HG03045 (cell line): ENCODE data around the gene CHCHD6.

Experiments used
- ATAC-seq: cut with Tn5 transposase; IDR thresholded peaks from one replicate; pipeline ENCODE4 v1.9.1; 2021; ENCODE audit warnings: mild to moderate bottlenecking, moderate library complexity; ENCODE audit not compliant: unreplicated experiment

Gene CHCHD6

DNA sequence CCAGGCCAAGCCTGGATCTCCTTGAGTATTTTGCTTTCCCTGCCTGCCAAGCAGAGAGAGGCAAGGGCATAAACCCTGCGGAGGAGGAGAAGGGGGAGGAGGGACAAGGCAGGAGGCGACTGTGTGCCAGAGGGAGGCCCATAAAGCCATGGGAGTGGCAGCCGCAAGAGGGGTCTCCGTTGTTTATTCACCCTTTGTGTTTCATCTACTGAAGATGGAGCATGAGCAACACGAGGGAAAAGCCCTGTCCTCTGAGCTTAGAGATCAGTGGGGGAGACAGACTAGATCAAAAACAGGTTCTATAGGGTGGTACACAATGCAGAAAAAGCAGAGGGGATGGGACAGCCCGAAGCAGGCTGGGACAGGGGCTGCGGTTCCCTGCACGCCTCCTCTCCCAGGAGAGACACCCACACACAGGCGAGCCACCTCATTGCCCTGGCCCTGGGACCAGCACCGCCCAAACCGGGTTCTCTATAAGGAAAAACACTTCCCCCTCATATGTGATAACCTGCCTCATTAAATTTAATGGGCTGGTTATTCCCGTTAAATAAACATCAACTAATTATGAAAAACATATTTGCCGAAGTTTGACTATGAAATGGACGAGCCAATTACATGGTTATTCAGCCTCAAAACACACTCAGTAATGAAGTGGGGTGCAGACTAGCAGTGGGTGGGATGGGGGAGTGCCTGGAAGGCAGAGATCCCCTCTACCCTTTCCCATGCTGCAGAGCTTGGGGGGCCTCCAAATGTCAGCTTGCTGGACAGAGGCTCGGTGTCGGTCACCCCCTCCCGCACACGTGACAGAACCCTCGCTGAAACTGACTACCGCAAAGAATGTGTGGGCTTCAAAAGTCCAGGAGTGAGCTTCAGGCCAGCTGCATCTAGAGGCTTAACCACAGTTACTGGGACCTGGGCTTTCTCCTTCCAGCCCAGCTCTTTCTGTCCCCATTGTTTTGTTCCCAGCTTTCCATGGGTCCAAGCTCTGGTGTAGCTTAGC is 264.7 kb downstream of the CHCHD6 start:
- no peak for ATAC-seq

DNA sequence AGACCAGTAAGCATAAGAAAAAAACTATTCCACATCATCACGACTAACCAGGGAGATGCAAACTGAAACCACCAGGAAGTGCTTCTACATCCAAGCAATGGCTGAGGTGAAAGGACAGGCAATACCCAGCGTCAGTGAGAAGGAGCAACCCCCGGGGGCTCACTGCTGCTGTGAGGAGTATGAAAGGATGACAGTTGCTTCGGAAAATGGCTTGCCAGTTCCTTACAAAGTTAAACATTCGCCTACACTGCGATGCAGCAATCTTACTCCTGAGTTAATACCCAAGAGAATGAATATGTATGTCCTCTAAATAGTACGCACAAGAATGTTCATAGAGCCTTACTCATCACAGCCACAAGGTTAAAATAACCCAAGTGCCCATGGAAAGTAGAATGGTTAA is 265.5 kb downstream of the CHCHD6 start:
- ATAC-seq = no peak

DNA sequence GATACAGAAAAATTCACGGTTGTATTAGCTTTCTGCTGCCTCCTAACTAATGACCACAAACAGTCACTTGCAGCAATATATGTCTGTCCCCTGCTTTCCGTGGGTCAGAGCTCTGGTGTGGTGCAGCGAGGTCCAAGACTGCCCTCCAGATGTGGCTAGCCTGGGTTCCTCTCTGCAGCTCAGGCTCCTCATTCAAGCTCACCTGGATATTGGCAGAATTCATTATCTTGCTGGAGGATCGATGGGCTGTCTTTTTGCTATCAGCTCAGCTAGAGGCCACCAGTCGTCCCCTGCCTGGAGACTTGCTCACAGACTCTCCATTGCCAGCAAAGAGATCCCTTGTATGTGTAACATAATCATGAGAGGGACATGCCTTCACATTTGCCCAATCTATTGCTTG is 266.1 kb downstream of the CHCHD6 start:
- no peak for ATAC-seq

DNA sequence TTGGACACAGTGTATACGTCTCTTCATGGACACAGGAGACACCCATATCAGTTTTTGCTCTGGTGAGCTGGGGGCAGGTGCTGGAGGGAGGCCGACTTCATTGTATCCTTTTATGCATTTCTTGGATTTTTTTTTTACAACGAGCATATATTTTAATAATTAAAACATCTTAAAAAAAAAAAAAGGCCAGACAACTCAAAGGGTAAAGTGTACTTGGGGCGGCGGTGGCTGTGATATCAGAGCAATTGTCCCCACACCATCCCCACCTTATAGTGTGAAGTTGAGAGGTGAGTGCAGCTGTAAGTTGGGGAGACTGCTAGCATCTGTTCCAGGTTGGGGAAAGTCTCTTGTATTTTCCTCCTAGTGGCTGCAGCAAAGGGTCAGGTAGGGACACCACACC is 266.9 kb downstream of the CHCHD6 start:
- no peak for ATAC-seq

DNA sequence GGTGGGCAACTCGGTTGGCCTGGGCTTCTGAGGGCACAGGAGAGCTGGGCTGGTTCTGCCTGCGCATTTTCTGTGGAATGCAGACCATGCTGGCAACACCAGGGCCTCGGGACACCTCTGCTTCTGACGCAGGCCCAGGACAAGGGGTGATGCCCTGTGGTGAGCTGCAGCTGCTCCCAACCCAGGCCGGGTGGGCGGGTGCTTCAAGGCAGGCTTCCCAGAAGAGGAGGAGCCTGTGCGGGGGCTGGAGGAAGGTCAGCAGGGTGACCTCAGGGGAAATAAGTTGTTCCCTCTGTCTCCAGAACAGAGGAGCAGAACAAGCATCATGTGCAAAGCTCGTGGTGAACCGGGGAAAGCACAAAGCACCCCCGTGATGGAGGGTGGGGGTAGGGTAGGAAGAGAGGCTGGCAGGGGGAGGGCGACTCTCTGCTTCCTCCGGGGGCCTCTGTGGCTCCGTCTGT is 267.9 kb downstream of the CHCHD6 start:
- ATAC-seq = peak; percentile 70

DNA sequence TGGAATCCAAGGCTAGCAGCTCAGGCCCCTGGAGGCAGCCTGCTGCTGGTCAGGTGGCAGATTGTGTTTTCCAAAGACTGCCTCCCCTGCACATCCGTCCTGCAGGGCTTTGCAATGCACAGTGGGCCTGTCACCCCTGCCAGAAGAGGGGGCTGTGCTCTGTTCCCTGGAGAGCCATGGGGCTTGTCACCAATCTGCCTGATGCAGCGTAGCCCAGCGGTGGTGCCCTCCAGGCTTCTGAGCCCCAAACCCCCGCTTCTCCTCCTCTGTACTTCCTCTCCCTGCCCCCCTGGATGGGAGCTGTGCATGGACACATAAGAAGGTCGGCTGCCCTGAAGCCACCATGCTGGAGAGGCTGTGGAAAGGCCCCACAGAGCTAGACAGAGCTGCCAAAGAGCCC is 268.8 kb downstream of the CHCHD6 start:
- no peak for ATAC-seq

DNA sequence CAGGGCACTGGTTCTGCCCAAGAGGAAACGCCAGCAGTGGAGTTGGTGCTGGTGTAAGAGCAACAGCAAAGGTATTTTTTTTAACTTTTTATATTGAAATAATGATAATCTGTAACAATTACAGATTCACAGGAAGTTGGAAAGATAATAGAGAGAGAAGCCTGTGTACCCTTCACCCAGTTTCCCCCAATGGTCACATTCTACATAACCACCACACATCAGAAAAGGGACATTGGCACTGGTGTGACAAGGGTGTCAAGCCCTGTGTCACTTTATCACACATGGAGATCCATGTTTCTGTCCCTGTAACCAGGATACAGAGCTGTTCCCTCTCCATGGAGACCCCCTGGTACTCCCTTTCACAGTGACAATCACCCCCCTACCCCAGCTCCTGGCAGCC is 269.8 kb downstream of the CHCHD6 start:
- ATAC-seq = no peak

DNA sequence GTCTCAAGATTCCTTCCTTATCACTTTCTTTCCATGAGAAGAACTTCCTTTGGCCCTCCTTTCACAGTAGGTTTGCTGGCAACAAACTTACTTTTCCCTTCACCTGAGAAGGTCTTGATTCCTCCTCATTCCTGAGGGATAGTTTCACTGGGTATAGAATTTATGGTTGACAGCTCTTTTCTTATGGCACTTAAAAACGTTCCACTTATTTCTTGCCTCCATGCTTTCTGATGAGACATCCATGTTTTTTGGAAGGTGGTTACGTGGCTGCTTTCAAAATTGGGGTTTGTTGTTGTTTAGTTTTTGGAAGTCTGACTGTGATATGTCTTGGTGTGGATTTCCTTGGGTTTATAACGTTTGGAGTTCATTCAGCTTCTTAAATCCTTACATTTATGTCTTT is 270.7 kb downstream of the CHCHD6 start:
- no peak for ATAC-seq

DNA sequence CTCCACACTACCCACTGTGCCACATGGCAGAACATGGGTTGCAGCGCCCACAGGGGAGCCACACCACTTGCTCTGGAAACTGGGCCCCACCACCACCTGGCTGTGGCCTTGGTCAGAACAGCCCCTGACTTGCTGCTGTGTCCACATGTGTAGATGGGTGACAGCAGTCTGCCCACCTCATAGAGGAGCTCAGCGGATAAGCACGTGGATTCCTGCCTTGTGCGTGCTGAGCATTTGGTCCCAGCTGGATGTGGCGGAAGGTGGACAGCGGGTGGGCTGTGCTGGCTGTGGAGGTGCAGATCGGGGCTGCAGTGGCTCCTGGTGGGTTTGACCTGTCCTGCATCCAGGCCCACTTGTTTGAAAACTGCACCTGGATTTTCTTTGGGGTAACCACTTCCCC is 272.9 kb downstream of the CHCHD6 start:
- ATAC-seq = no peak

DNA sequence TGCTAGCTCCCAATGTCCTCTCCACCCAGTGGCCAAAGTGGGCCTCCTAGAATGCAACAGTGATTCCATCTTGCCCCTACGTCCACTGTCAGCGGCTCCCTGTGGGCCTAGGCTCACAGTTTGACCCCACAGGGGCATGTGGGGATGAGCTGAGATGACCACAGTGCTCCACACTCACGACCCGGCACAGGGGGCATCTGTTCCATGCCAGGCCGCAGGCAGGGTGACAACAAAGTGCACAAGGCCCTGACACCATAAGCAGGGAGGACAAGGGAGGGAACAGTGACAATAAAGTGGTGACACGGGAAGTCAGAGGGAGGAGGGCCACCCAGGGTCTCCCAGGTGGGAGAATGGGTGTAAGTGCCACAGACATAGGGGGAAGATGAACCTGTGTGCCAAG is 273.8 kb downstream of the CHCHD6 start:
- no peak for ATAC-seq

DNA sequence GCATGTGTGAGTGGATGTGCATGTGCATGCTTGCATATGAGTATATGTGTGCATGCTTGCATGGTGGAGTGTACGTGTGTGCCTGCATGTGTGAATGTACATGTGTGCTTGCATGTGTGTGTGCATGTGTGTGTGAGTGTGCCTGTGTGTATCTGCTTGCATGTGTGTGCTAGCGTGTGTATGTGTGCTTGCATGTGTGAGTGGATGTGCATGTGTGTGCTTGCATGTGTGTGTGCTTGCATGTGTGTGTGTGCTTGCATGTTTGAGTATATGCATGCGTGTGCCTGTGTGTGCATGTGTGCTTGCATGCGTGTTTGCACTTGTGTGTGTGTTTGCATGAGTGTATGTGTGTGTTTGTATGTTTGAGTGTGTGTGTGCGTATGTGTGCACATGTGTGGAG is 274.3 kb downstream of the CHCHD6 start:
- ATAC-seq = no peak

DNA sequence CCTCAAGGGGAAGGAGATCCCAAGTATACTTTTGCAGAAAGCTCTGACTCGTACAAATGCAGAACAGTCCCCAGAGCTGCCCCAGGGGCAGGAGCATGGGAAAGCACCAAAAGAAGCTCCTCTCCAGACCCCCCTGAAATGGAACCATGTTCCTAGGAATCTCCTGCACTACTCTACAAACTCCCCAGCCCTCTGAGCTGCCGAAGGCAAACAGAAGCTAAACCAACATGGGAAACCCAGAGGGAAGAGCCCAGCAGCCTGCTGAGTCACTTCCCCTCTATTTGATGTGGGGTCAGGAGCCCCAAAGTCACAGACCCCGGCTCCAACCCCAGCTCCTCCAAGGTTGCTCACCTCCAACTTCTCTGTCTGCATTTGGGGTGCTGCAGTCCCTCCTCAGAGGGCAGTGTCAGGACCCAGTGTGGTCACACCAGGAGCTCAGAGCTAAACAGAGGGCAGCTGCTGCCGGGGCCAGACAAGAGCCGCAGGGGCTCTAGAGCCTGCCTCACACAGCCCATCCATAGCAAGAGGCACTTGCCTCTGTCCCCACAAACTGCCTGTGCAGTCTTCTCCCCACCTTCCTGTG is 275.1 kb downstream of the CHCHD6 start:
- ATAC-seq = no peak

DNA sequence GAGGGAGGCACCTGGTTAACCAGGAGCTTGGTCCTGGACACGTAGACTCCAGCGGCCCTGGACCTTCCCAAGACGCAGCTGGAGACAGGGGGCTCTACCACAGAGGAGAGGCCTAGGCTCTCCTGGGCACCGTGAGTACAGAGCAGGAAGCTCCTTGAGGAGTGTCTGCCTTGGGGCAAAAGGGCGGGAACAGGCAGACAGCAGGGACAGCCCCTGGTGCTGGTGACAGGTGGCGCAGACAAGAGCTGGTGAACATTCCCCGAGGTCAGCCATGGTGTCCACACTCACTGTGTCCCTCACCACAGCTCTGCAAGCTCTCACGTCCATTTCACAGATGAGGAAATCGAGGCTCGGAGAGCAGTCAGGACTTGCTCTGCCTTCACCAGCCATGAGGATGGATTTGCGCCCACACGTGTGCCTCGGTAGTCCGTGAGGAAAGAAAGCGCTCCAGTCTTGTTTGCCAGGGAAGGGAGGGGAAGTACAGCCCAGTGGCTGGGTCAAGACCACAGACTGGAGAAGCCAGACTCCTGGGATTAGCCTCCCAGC is 276.3 kb downstream of the CHCHD6 start:
- no peak for ATAC-seq

DNA sequence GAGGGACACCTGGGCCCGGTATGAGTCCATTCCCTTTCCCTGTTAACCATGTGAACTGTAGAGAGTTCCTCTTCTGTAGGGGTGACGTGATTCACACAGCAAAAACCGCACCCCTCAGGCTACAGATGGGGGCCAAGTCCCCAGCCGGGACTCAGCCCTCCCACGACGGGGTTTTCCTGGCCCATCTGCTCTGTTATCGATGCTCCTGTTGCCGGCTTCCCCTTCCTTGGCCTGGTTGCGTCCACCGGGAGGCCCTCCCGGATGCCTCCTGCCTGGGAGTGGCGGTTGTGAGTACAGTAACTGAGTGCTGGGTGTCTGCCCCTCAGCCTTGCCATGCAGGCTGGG is 278.1 kb downstream of the CHCHD6 start:
- peak; percentile 36 for ATAC-seq

DNA sequence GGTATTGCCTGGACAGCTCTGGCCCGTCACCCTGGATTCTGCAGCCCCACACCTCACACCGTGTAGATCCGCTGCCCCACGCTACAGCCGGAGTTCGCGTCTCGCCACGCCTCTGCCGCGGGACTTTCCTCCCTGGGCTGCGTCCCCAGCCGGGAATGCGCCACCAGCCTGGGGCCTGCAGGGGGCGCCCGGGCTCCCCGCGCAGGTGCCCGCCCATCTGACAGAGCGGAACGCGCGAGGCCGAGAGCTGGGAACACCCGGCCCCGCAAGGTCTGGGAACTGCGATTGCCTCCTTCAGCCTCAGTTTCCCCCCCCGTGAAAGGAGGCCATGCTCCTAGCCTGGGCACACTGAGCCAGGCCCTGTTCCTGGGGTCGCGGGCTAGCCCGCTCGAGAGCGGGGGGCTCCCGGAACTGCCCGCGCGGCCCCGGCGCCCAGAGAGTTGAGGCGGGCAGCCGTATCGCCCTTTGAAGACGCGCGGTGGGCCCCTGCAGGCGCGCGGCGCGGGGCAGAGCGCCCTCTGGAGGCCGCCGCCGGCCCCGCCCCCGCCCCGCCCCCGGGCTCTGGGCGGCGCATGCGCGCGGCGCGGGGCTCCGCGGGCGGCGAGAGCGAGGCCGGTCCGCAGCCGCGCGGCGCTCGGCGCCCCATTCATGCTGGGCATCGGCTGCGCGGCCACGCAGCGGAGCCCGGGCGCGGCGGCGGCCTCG is 278.6 kb downstream of the CHCHD6 start, which contains the start of gene PLXNA1:
PLXNA1 (plus strand) TSS at position 645 of the 705 bp plus-strand sequence. CDS start 5,479 bp downstream, outside the sequence.
- peak; percentile 71 for ATAC-seq

DNA sequence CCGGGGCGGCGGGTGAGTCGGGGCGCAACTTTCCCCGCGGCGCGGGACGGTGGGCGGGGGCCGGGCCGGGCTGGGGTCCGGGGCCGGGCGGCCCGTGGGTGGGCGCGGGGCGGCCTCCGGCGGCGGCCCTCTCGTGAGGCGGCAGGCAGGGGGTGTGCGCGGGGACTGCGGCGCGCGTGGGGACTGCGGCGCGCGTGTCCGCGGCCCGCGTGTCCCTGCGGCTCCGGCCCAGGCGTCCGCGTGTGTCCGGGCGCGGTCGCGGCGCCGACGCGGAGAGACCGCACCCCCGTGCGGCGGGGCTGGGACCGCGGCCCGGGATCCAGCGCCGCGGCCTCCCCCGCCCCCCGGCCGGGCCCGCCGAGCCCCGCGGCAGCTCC is 279.2 kb downstream of the CHCHD6 start:
- peak; percentile 6 for ATAC-seq

DNA sequence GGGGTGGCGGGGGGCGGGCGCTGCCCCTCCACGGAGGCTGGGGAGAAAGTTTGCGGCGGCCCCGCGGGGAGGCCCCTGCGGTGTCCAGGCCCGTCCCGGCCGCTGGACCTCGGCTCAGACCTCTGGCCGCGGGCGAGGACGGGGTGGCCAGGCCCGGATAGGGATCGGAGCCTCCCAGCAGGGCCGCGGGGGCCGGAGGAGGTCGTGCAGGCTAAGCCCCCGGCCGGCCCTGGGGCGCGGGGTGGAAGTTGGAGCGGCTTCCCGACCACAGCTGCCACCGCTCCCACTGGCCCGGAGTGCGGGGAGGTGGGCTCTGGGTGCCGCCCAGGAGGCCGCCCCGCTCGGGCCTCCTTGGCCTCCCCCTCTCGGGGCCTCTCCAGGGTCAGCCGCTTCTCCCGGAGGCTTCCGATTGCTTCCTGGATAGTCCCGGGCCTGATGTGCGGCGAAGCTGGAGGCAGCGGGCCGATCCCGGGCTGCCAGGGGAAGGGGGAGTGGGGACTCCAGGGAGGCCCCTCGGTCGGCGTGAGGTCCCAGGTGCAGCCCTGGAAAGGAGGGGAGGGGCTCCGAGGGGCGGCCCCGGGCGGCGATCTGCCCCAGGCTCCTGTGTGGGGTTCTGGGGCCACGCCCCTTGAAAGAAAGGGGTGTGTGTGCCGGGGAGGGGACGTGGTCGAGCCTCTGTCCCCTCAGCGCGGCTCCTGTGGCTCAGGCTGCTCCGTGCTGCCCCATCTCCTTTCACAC is 279.8 kb downstream of the CHCHD6 start:
- peak; percentile 1 for ATAC-seq

DNA sequence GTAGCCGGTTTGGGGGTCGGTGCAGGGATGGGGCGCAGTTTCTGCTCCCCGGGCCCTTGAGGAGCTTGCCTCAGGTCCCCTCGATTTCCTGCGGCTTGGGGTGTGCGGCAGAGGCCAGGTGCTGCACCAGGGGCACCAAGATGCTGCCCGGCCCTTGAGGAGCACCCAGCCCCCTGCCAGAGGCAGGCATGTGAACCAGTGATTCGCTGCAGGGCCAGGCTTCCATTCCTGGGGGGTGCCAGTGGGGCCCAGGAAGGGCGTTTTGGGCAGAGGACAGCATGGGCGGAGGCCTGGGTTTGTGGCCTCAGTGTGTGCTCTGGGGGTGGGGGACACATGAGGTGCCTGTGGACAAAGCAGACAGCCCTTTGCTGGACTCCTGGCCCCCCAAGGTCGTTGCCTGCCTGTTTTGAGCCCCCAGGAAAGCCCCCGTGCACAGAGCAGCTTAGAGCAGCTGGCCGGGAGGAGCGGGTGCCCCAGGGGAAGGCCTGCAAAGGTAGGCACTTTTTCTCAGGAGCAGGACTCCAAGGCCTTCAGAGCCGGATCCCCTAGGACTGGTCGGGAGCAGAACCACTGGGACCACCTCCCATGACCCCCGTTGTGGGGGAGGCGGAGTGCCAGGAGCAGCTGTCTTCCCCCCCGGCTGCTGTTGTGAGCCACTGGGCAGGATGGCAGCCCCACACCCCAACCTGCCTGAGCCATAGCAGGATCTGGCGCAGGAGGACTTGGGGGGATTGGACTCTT is 280.5 kb downstream of the CHCHD6 start:
- ATAC-seq = no peak

DNA sequence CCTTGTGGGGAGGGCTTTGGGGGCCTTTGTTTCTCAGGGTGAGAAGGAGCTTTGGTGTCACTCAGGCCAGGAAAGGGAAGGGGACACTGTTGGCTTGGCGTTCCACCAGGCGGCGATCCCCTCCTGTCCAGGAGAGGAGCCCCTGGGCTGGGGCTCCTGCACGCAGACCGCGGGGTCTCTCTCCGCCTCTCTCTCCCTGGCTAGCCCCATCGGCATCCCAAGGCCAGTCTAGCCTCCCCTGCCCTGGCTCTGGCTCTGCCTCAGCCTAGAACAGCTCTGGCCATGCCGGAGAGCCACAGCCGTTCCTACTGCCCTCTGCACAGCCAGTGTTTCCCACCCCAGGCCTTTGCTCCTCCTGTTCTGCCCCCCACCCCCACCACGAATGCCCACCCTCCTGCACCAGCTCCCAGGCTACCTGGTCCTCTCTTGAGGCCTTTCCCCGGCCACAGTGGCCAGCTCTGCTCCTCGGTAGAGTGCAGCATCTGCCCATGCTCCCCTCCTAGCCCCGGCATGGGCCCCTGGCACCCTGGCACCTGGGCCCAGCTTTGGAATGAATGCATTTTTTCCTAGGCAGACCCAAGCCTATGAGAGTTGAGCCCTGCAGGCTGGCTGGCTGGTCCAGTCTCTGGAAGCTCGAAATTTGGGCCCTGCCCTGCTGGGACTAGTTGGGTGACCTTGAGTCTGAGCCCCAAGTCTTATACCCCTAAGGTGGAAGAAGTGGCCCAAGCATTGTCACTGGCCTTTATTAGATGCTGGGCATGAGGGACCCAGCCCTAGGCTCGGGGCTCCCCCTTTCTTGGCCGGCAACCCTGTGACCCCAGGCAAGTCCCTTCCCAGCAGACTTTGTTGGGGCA is 281.3 kb downstream of the CHCHD6 start:
- no peak for ATAC-seq
